Measurements from ENCODE around the gene TPP2. TPM values are rescaled to one million over a fixed set of nuclear protein-coding genes. Genes with fewer than 3 reads are reported as not detected.

TPP2 gene
- total RNA-seq, 4 donors from 2014 or later, result 38.2 to 78.2 (median 68.1) TPM

GRCh38 chr13:102697929-102698648 lies 101.3 kb downstream of the TPP2 start:
- H3K36me3 ChIP-seq, result no peaks in the 10 kb centered on the region
- TF ChIP-seq CTCF (IDR thresholded peaks at IDR 0.05 in 4 of 5, conservative IDR thresholded peaks at IDR 0.05 in 1 of 5) (no peak), POLR2A (IDR thresholded peaks at IDR 0.05) (no peak)
- DNase-seq, result no peak
- intact Hi-C loops (cut with DNase I; ENCODE audit: low total_unique reads), result no loop called here
- in situ Hi-C loops (cut with MboI; ENCODE audit: low sequenced_read_pairs in 4 of 4), result no loop called here
- peak overlapping the region in 1 of 4 donors; percentile 89 for H3K27ac ChIP-seq
- H3K9me3 ChIP-seq, result no peaks in the 10 kb centered on the region
- no peaks in the 10 kb centered on the region for H3K27me3 ChIP-seq
- no peak overlapping the region for H3K4me3 ChIP-seq
- H3K4me1 ChIP-seq, result peaks cover 42 to 47% of the 10 kb centered on the region in 2 donors
- no peak for ATAC-seq

DNA sequence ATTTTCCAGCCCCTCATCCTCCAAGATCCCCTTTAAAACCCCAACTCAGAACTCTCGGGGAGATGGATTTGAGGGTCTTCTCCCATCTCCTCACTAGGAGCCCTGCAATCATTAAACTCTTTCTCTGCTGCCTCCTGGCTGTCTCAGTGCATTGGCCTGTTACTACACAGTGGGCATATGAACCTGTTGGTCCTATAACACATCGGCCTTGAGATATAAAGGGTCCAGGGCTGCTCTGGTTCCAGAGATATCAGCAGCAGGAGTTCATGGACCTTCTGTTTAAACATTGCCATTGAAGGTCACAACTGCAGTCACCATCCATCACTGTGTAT lies 101.8 kb downstream of the TPP2 start:
- no peaks in the 10 kb centered on the region for H3K27me3 ChIP-seq
- TF ChIP-seq CTCF (IDR thresholded peaks at IDR 0.05 in 4 of 5, conservative IDR thresholded peaks at IDR 0.05 in 1 of 5), result no peak
- TF ChIP-seq POLR2A (IDR thresholded peaks at IDR 0.05), result no peak
- intact Hi-C loops (cut with DNase I; ENCODE audit: low total_unique reads) (no loop called here), in situ Hi-C loops (cut with MboI; ENCODE audit: low sequenced_read_pairs in 4 of 4) (no loop called here)
- H3K36me3 ChIP-seq, result no peaks in the 10 kb centered on the region
- ATAC-seq, result no peak
- H3K9me3 ChIP-seq, result no peaks in the 10 kb centered on the region
- no peak overlapping the region for H3K4me3 ChIP-seq
- DNase-seq, result no peak
- H3K27ac ChIP-seq, result peak overlapping the region in 1 of 4 donors; percentile 89
- H3K4me1 ChIP-seq, result peaks cover 38 to 47% of the 10 kb centered on the region in 2 donors

DNA sequence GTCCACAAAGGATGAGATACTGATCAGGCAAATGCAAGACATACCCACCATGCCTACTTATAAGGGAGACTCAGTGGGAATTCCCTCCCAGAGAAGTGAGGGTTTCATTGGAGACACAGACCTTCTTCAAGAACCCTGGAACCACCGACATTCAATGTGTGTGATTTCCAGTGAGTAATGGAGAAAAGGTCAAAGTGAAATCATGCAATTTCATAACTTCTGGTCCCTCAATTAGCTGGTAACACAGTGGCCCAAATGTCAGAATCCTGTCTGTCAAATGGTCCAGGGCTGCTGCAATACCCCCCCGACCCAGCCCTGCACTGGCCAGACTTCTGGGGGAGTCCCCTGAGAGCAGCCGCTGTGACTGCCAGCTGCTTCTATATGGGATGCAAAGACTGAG lies 102.7 kb downstream of the TPP2 start:
- ATAC-seq (no peak), DNase-seq (no peak)
- intact Hi-C loops (cut with DNase I; ENCODE audit: low total_unique reads), result no loop called here
- TF ChIP-seq CTCF (IDR thresholded peaks at IDR 0.05 in 4 of 5, conservative IDR thresholded peaks at IDR 0.05 in 1 of 5), result no peak
- no peak for TF ChIP-seq POLR2A (IDR thresholded peaks at IDR 0.05)
- Histone ChIP-seq H3K27ac (peak overlapping the region; percentile 80 to 89 (median 82)), H3K27me3 (no peaks in the 10 kb centered on the region), H3K9me3 (no peaks in the 10 kb centered on the region), H3K36me3 (no peaks in the 10 kb centered on the region), H3K4me1 (peaks cover 33 to 40% of the 10 kb centered on the region in 2 donors), H3K4me3 (no peak overlapping the region)
- in situ Hi-C loops (cut with MboI; ENCODE audit: low sequenced_read_pairs in 4 of 4), result no loop called here

DNA sequence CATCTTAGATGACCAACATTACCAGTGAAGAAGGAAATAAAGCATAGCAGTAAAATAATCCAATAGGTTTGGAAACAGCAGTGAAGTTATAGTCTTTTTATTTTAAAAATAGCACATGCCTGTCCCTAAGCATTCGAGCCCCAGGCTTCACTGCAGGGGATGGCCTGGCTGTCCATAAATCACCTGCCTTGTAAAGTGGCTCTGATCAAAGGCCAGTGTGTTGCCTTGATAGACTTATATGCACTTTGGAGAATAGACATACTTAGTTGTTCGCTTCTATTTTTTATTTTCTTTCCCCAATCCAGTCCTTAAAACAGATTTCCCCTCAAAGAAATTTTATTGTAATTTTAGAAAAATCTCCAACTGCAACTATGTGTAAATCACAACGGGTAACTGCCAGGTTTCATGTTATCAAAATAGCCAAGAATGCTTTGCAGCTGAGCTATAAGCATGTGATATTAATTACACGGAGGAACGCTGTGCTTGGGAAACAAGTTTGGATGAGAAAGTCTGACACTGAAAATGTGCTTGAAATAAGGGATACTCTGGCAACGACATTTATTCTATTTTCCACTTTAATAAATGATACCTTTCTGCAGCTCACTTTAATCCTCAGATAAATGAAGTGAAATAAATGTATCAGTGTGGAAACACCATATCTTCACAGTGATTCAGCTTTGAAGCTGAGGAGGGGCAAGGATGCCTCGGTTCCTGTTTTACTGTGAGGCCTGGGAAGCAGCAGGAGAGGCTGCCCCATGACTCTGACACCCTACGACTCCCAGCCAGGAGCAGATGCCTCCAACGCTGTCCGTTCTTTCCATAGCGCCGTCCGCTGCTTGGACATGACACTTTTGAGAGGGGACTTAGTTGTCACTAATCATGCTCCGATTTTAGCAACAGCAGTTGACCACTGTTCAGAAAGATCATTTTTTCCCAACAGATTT lies 103.6 kb downstream of the TPP2 start:
- intact Hi-C loops (cut with DNase I; ENCODE audit: low total_unique reads) (no loop called here), in situ Hi-C loops (cut with MboI; ENCODE audit: low sequenced_read_pairs in 4 of 4) (no loop called here)
- TF ChIP-seq POLR2A (IDR thresholded peaks at IDR 0.05), result no peak
- no peaks in the 10 kb centered on the region for H3K27me3 ChIP-seq
- ATAC-seq (peak; percentile 80 to 86), DNase-seq (peak; percentile 59 to 62)
- H3K36me3 ChIP-seq, result no peaks in the 10 kb centered on the region
- no peaks in the 10 kb centered on the region for H3K9me3 ChIP-seq
- peaks cover 27 to 32% of the 10 kb centered on the region in 2 donors for H3K4me1 ChIP-seq
- peak overlapping the region in 1 of 4 donors; percentile 1 for H3K4me3 ChIP-seq
- H3K27ac ChIP-seq, result peak overlapping the region; percentile 80 to 89 (median 82)

- H3K4me3 ChIP-seq, result no peak overlapping the region
- H3K27ac ChIP-seq, result peak overlapping the region; percentile 80 to 89 (median 82)
- in situ Hi-C loops (cut with MboI; ENCODE audit: low sequenced_read_pairs in 4 of 4), result no loop called here
- H3K27me3 ChIP-seq, result no peaks in the 10 kb centered on the region
- ATAC-seq (no peak), DNase-seq (no peak)
- TF ChIP-seq POLR2A (IDR thresholded peaks at IDR 0.05) (no peak), CTCF (IDR thresholded peaks at IDR 0.05 in 4 of 5, conservative IDR thresholded peaks at IDR 0.05 in 1 of 5) (no peak)
- intact Hi-C loops (cut with DNase I; ENCODE audit: low total_unique reads), result no loop called here
- H3K4me1 ChIP-seq, result peaks cover 23 to 32% of the 10 kb centered on the region in 2 donors
- H3K9me3 ChIP-seq, result no peaks in the 10 kb centered on the region
- H3K36me3 ChIP-seq, result no peaks in the 10 kb centered on the region
Measured at GRCh38 chr13:102701331-102701730, 104.5 kb downstream of the TPP2 start.
